GM19463 (cell line): ENCODE measurements around the gene ABL2.
"Not testable (repeated sequence)": the region's sequence is repeated elsewhere in the genome, so short reads cannot be mapped to it uniquely, and the experiment has no call there.

Experiments used
- ATAC-seq: cut with Tn5 transposase; IDR thresholded peaks from one replicate; pipeline ENCODE4 v1.9.1; 2021; ENCODE audit warnings: mild to moderate bottlenecking, moderate library complexity; ENCODE audit not compliant: unreplicated experiment

Gene ABL2

DNA sequence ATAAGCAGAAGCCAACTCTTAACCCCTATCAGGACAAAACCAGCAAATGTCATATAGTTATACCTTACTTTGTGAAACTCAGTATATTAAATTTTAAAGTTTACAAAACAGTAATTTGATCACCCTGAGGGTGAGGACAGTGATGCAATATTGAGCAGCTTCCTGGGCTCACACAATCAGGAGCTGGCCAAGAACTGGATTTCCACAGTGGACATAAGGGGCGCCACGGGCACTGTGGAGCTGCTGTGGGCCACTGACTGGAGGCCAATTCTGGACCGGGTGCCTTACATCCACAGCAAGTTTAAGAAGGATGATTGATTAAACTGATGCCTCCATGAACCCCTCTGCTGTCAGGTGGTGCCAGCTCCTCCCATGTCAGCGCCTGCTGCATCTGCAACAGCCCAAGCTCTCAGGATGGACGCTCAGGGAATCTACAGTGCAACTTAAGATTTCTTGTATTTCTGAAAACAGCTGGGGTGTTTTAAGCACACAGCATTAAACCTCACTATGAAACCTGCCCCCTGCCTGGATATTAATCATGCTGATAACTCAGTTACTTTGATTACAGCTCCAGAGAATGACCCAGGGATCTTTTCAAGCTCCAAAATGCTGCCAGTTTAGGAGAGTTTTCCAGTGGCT lies 91.7 kb downstream of the ABL2 start:
- no peak for ATAC-seq

GRCh38 chr1:179135707-179136106 lies 93.8 kb downstream of the ABL2 start:
- ATAC-seq: not testable (repeated sequence)

DNA sequence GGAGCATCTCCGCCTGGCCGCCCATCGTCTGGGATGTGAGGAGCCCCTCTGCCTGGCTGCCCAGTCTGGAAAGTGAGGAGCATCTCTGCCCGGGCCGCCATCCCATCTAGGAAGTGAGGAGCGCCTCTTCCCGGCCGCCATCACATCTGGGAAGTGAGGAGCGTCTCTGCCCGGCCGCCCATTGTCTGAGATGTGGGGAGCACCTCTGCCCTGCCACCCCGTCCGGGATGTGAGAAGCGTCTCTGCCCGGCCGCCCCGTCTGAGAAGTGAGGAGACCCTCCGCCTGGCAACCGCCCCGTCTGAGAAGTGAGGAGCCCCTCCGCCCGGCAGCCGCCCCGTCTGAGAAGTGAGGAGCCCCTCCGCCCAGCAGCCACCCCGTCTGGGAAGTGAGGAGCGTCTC lies 94.3 kb downstream of the ABL2 start:
- ATAC-seq: not testable (repeated sequence)

- peak; percentile 99 for ATAC-seq
Observed at GRCh38 chr1:179129702-179130473, 99.6 kb downstream of the ABL2 start.

DNA sequence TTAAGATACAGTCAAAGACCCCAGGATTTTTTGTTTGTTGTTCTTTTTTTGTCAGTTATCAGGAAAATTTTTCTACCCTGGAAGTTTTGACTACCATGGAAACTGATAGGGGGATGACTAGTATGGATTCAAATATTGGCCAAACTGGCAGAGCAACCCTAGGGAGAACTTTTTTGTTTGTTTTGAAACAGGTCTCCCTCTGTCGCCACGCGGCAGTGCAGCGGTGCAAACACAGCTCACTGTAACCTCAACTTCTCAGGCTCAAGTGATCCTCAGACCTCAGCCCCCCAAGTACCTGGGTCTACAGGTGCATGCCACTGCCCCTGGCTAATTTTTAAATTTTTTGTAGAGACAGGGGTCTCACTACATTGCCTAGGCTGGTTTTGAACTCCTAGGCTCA lies 101.0 kb downstream of the ABL2 start:
- no peak for ATAC-seq

DNA sequence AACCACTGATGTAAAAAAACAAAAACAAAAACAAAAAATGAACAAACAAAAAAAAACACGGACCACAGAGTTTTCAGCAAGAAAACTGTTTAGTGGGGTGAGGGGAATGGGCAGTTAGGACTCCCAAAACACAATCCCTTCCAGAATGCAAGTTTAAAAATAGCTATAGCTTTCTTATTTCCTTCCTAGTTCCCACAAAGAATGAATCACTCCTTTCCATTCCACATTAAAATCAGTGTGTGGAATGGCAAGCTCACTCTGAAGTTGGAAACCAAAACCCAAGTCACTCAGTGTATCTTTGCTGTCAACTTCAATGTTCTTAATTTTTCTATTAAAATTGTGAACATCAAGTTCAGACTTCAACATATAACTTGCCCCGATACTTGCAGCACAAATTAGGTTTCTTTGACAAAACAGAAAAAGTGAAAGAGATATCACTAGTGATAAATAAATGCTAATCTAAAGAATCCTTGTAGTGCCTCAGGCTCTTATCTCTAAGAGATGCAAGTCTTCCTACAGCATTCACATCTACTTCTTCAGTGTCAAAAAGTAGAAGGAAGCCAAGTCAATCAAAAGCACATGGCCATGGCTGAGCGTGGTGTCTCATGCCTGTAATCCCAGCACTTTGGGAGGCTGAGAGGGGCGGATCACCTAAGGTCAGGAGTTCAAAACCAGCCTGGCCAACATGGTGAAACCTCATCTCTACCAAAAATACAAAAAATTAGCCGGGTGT lies 102.1 kb downstream of the ABL2 start:
- no peak for ATAC-seq

GRCh38 chr1:179126338-179127060 lies 103.0 kb downstream of the ABL2 start:
- no peak for ATAC-seq

DNA sequence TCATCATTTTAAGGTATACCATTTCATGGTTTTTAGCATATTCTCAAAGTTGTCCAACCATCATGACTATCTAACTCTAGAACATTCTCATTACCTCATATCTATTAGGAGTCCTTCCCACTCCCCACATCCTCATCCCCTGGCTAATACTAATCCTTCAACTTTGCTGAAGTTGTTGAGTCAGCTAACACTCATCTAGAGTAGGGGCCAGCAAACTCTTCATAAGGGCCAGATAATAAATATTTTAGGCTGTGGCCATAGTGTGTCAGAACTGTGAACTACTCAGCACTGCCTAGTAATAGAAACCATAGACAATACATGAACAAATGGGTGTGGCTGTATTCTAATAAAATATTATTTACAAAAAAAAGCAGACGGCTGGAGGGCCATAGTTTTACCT lies 104.6 kb downstream of the ABL2 start:
- no peak for ATAC-seq

GRCh38 chr1:179121159-179121938 lies 108.1 kb downstream of the ABL2 start:
- ATAC-seq: no peak

GRCh38 chr1:179120736-179121135 lies 108.7 kb downstream of the ABL2 start:
- no peak for ATAC-seq

DNA sequence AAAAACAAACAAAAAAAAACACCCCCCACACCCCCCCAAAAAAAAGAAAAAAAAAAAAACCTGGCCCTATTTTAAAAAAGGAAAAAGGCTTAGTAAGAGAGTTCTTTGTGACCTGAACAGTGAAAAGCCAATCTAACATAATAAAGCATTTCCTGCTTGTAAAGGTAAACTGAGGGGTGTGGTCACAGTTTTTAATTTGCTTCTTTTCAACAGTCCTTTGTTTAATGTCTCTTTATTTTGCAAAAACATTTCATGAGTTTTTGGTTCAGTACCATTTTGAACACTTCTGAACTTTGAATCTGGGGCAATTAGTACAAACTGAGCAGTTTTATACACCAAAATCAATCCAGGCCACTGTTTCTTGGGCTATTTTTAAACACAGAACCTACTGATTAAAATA lies 110.0 kb downstream of the ABL2 start:
- ATAC-seq: no peak

DNA sequence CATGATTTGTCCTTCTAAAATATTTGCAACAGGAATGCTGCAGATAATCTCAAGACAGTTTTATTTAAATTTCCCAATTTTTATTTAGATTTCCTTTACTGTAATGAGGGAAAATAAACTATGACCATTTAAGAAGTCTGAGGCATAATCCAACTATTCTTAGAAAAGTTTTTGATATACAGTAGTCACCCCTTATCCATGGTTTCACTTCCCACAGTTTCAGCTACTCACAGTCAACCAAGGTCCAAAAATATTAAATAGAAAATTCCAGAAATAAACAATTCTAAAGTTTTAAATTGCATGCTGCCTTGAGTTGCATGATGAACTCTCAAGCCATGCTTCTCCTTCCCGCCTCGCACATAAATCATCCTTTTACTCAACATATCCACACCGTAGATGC lies 114.3 kb downstream of the ABL2 start:
- ATAC-seq: no peak

DNA sequence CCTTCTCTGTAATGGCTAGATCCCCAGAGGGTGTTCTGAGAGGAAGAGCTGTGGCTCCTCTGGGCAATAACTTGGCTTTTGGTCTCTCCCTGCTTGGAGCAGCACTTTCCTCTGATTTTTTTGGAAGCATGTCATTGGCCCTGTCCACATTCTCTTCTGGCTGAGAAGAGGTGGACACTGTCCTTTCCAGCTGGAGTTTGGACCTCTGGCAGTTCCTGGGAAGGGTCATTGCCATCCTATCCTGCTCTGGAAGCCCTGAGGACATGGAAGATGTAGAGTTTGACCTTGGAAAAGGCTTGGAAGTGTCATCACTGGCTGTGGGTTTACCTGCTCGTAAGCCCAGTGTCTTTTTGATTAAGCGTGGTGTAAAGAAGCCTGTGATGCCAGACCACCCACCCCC lies 120.8 kb downstream of the ABL2 start:
- no peak for ATAC-seq

GRCh38 chr1:179107706-179108629 lies 121.5 kb downstream of the ABL2 start:
- ATAC-seq: no peak

GRCh38 chr1:179105393-179105792 lies 124.1 kb downstream of the ABL2 start:
- ATAC-seq: no peak

- ATAC-seq: no peak
Observed at GRCh38 chr1:179104611-179105250, 124.7 kb downstream of the ABL2 start.

GRCh38 chr1:179103999-179104398 lies 125.5 kb downstream of the ABL2 start:
- no peak for ATAC-seq

DNA sequence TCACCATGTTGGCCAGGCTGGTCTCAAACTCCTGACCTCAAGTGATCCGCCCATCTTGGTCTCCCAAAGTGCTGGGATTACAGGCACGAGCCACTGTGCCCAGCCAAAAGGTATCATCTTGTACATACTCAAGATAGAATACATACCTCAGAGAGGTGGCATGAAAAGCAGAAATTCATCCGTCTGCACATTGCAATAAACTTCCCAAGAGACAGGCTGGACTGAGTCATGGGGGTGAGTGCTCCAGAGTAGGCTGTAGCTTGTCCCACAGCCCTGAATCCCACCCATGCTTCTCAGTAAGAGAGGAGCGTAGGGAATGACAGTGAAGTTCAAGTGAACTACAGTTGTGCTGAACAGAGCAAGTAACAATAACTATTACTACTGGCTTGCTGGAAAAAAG lies 127.9 kb downstream of the ABL2 start:
- ATAC-seq: no peak

GRCh38 chr1:179099891-179100290 lies 129.6 kb downstream of the ABL2 start:
- ATAC-seq: no peak
